Esophagus squamous epithelium (tissue), 4 donors: ENCODE results near the gene RAB27A.

Source experiments
- CTCF ChIP-seq, 6 experiments: fragments of 450-650 bp in 4 of 6; fragments of 200-600 bp in 2 of 6; sonication (generic) in 2 of 6; IDR thresholded peaks; one replicate each; pipeline ENCODE4 v1.5.1; 2016 to 2019; ENCODE audit warnings: antibody characterized with exemption in 6 of 6, mild to moderate bottlenecking in 4 of 6, moderate library complexity in 4 of 6
- POLR2A ChIP-seq, 4 donors: fragments of 450-650 bp; IDR thresholded peaks; one replicate each; pipeline ENCODE4 v1.6.1; 2017; ENCODE audit warnings: antibody characterized with exemption in 4 of 4, mild to moderate bottlenecking in 4 of 4, moderate library complexity in 3 of 4

GRCh38 chr15:55297315-55297714 lies 7.7 kb upstream of the RAB27A start:
- TF ChIP-seq CTCF (IDR thresholded peaks at IDR 0.05), result no peak
- TF ChIP-seq POLR2A (IDR thresholded peaks at IDR 0.05), result no peak
